HTR-8/SVneo (cell line): ENCODE data around the gene CDH8.
"Not testable (repeated sequence)": the region's sequence is repeated elsewhere in the genome, so short reads cannot be mapped to it uniquely, and the experiment has no call there.

Source experiments
- DNase-seq: peaks from one replicate; pipeline ENCODE4 v3.0.0; 2011; ENCODE audit warnings: low spot score, mixed read lengths; ENCODE audit not compliant: insufficient read length
- FAIRE-seq: peaks from 2 replicates; lab custom pipeline; 2011; peaks lifted over from hg19 to GRCh38; lab: Jason Lieb, UNC

The CDH8 gene

DNA sequence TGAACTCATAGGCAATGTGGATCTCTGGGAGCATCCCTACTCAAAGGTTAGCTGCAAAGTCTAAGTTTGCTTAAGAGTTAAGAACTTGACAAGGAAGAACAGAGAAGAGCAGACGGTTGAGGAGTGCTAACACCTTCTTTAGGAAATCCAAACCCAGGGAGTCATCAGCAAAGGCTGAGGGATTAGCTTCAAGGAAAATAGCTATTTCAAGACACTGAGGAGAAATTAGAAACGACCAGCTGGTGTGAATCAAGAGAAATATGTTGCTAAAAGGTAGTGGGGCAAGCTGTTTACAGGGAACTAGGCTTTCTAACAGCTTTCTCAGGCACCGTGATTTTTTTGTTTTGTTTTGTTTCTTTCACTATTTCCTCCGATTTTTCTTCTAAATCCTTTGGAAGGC is 90.7 kb downstream of the CDH8 start:
- DNase-seq (no peak), FAIRE-seq (no peak)

DNA sequence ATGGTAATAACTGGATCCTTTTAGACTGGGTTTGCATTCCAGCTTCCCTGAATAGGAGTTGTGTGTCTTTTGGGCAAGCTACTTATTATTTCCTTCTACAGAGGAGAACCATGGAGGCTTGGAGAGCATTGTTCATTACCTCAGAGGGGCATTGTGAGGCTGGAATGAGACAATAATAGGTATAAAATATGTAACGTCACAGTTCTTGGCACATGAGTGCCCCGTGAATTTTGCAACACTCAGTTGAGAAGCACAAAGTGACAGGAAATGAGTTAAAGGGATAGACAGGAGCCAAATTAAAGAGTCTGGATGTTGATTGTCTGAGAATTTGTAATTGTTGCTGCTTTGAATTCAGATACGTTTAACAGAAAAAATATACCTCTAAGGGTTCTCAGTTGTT is 92.2 kb downstream of the CDH8 start:
- DNase-seq = no peak
- FAIRE-seq = no peak

DNA sequence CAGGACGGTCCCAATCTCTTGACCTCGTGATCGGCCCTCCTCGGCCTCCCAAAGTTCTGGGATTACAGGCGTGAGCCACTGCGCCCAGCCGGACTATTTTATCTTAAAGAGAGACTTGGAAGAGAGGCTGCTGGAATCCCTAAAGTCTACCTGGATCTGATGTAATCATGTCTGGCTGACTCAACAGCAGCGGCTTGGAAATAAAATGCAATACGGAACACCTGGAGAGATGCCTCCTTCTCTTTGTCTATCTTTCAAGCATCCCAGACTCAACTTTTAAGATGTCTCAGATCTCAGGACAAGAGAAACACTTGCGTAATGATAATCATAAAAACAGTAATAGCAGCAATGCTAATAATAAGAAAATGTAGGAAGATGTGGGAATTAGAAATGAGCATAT is 95.6 kb downstream of the CDH8 start:
- FAIRE-seq = no peak
- no peak for DNase-seq

DNA sequence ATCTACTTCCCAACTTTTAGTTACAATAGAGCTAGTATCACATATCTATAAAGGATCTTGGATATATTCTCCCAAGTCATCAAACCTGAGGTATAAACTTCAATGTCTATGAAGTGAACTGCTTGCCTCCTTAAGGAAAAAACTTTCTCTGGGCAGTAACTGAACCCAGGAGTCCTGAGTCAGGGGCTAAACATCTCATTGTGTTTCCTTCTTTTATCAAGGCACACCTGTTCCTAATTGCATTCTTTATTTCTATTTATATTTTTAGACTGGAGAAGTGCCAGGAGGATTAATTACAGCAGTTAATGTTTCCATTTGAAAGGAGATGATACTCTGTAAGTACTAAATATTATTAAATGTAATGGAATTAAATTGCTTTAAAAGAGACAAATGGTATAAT is 98.6 kb downstream of the CDH8 start:
- no peak for FAIRE-seq
- DNase-seq = no peak

DNA sequence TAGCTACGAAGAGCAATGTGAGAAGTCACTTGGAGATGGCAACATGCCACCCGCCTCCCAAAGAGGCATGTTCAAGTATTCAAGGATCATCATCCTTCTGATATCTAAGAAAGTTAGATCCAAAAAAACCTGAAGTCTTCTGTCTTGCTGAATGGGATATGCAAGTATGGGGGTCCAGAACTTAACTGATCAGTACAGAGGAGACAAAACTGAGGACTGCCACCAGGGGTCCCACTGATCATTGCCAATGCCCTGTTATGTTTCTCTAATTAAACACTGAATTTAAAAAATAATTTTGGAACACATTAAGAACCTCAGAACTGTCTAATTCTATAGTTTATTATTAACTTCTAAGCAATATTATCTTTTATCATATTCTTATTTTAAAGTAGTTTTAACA is 99.7 kb downstream of the CDH8 start:
- FAIRE-seq (no peak), DNase-seq (no peak)

DNA sequence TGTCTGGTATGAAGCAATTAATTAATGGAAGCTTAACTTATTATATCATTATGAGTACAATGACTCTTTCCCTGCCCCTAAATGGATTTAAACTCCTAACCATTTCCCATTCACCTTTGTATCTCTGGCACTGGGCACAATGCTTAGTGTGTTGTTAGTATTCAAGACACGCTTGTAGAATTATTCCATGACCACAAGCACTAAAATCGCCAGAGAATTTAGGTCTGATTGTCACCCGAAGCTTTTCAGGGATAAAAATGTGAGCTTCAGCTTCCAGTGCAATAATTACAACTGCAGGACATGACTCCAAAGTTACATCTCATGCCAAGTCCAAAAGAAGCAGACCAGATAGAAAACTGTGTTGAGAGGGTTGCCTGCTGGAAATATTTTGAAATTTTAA is 101.6 kb downstream of the CDH8 start:
- FAIRE-seq = no peak
- DNase-seq = no peak

DNA sequence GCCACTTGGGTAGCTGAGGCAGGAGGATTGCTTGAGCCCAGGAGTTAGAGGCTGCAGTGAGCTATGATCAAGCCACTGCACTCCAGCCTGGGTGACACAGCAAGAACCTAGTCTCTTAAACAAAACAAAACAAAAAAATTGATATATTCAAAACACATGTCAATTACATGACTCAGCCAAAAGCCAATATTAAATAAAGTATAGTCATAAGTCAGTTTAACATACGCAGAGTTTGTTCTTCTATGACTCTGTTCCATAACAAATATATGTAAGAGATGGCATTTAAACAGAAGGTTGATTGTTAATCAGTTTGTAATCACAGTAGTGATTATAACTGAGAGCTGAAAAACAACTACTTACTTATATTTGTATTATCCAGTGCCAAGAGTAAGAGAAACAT is 106.5 kb downstream of the CDH8 start:
- DNase-seq (no peak), FAIRE-seq (no peak)

DNA sequence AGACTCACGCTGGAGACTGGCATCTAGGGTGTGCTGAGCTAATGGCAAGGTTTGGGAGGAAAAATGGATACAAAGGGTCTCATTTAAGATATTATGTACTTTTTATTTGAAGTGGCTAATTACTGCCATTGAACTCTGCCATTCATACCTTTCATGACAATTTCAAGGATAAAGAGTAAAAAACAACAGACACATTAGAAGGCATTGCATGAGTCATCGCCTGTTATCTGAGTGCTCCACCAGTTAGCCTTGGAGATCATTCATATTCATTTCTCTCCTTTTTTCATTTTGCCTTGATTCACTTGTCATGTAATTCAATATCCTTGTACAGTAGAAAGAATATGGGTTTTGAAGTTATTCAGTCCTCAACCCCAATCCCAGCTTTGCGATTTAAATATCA is 109.5 kb downstream of the CDH8 start:
- DNase-seq = no peak

DNA sequence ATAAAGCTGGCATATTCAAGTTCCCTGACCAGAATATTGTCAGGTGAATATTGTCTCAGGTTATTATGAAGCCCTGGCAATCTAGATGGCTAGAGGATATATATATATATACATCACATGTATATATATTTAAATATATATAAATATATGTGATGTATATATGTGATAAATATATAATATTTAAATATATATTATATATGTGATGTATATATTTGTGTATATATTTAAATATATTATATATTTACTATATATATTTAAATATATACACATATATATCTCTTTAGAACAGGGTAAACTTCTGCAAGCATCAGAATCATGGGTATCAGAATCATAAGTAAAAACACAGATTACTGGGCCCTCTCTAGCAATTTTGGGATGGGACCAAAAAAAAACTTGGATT is 112.6 kb downstream of the CDH8 start:
- DNase-seq (no peak), FAIRE-seq (no peak)

More for the DNA sequence above, 109.5 kb downstream of the CDH8 start:
- FAIRE-seq = no peak

DNA sequence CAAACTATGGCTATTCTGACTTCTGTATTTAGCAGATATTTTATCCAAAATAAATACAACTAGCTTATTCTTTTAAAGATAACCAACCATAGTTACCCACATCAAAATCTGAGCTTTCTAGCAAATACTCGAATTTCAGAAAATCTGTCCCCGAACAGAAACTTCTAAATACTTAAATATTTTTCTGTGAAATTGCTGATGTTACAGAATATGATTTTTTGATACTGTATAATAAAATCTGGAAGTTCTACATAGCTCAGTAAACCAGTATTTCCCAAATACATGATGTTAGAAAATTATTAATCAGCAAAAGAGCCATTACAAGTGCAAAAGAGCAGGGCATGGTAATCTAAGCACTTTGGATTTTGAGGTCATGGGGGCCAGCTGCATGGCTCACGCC is 114.9 kb downstream of the CDH8 start:
- DNase-seq (no peak), FAIRE-seq (no peak)

DNA sequence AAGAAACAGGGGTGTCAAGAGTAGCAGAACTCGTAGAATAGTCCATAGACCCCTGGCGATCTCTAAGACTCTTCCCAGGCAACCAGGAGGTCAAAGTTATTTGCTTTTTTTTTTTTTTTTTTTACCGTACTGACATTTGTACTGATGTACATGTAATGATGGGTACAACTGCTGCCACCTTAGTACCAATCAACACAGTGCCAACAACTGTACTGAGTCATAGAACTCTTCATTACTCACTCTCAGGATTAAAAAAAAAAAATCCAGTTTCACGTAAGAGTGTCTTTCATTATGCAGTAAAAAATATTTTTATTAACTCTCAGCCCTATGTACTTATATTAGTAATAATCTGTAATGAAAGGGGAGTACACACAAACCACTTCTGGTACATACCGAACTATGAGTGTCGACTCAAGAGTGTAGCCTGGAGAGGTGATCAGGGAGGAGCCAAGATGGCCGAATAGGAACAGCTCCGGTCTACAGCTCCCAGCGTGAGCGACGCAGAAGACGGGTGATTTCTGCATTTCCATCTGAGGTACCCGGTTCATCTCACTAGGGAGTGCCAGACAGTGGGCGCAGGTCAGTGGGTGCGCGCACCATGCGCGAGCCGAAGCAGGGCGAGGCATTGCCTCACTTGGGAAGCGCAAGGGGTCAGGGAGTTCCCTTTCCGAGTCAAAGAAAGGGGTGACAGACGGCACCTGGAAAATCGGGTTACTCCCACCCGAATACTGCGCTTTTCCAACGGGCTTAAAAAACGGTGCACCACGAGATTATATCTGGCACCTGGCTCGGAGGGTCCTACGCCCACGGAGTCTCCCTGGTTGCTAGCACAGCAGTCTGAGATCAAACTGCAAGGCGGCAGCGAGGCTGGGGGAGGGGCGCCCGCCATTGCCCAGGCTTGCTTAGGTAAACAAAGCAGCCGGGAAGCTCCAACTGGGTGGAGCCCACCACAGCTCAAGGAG is 118.1 kb downstream of the CDH8 start:
- DNase-seq, FAIRE-seq: not testable (repeated sequence)

DNA sequence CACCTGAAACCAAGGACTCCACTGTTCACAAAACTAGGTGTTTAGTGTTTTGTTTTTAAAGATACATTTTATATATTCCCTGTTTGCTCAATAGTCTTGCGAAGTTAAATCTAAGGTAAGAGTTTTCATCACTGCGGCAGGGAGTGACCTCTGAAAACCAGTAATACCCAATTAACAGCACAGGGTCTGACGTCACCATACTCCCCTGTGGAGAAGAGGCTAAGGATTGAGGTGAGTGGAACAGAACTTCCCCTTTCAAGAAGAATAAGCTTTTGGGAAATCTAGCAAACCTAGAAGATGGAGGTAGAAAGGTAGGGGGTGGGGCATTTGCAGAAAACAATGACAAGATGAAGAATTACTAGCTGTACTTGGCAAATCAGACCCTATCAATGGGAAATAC is 120.7 kb downstream of the CDH8 start:
- no peak for FAIRE-seq
- DNase-seq = no peak

DNA sequence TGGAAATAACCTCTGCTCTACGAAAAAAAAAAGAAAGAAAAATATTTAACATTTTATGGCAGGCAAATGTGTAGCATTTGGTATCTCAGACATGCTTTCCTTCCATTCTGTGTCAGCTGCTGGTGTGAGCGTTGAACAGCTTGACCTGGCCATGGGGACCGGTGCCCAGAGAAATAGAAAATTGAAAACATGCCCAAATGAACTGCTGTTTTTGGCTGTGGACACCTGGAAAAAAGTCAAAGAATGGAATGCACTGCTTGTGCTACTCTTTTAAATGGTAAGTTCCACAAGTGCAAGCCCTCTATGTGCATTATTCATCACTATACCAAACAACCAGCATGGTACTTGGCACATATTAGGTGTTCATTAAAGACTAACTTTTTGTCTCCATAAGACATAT is 127.2 kb downstream of the CDH8 start:
- FAIRE-seq = no peak
- DNase-seq = no peak

DNA sequence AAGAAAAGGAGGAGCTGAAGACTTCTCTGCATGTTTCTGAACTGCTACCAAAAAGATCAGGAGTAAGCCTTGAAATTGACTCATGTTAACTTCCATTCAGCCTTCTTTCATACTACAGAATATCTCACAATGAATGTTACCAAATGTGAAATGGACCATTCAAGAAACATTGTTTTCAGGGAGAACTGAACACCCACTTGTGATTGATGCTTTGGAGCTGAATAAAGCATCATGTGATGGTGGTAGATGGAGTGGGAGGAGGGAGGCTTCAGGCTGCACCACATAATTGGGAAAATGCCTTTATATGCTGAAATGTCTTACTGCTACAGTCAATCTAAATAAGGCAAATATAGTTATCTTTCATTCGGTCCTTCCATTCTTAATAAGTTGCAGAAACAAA is 127.8 kb downstream of the CDH8 start:
- DNase-seq (no peak), FAIRE-seq (no peak)

DNA sequence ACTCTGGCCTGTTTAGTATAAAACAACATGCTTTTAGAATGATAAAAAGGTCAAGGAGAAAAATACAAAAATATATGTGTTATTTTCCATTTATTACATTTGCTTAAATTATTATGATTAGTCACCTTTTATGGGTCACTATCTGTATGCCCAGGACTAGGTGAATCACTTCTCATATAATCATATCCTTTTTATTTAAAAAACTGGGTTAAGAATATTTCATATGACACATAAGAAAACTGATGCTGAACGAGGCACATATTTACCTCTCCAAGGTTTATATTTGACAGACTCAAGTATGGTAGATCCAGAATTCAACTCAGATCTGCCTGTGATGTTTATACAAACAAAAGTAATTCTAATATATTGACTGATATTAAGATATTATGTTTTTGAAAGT is 134.5 kb downstream of the CDH8 start:
- FAIRE-seq (no peak), DNase-seq (no peak)

DNA sequence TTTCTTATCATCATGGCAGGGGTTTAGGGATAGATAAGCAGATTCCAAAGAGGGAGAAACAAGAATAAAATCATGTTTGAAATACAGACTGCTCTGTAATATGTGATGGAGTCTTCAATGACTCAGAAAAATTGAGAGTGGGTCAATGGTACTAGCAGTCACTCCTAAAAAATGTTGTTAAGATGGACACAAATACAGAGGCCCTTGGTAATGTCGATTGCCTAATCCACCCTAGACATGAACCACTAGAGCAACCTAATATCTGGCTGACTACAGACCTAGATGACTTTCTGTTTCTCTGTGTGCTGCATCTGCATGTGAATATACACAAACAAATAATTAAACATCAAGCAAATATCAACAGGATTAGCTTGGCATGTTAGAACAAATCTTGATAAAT is 135.8 kb downstream of the CDH8 start:
- no peak for DNase-seq
- no peak for FAIRE-seq

DNA sequence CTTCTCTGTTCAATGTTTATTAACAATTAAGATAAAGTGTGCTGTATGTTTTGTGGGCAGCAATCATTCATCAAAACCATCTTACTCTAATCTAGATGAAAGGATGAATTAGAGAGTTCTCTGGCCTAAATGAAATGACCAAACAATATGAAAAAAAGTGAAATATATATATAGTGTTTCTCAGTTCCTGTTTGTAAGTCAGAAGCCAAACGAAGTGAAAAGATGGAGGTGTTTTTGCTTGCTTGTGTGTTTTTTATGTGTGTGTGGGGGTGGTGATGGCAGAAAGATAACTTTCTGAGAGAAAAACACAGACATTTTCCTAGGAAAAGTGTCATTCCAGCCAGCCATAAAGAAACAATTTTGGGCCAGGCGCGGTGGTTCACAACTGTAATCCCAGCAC is 138.6 kb downstream of the CDH8 start:
- DNase-seq (no peak), FAIRE-seq (no peak)

DNA sequence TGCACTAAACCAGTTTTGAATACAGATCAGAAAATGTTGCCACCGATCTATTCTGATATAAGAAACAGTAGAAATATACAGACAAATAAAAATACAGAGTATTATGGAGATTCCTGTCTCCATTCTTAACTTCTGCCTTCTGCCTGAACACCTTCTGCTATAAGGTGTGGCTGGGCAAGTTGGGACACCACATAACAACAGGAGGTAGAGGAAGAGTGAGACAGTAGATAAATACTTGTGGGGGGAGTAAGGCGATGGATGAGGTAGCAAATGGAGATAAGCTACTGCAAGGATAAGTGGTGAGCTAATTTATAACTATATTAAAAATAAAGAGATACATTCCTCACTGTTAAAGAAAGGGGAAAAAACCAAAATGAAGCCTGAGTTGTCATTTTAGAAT is 143.7 kb downstream of the CDH8 start:
- no peak for DNase-seq

DNA sequence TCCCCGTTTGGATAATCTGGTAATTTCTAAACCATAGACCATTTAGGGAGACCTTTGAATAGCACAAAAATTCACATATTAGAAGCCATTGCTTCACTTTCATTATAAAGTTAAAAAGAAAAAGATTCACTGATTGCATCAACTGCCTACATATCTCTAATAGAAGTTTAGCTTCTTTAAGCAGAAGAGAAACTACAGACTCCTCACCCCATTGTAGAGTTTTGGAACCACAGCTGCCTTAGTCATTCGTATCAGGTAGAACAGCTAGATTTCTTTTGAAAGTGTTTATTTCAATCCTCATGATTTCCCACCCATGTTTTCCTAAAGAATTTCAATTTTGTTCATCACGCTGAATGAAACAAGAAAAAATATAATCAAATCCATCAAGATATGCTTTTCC is 144.8 kb downstream of the CDH8 start:
- no peak for DNase-seq
- FAIRE-seq = no peak

More for the DNA sequence above, 143.7 kb downstream of the CDH8 start:
- FAIRE-seq = no peak

DNA sequence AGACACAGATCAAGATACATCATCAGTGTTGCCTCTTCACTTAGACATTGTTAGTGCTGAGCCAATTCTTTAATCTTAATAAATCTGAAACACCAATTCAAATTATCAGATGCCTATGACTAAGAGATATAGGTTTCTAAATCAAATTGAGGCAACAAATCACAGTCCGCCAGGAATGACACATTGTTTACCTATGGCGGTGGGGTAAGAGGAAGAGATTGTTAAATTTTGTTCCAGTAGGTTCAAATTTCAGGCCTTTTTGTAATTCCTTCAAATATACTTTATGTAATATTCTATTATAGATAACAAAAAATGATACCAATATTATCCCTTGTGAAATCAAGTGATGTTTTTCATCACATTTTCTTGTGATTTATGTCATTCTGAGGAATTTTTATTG is 145.9 kb downstream of the CDH8 start:
- DNase-seq = no peak

DNA sequence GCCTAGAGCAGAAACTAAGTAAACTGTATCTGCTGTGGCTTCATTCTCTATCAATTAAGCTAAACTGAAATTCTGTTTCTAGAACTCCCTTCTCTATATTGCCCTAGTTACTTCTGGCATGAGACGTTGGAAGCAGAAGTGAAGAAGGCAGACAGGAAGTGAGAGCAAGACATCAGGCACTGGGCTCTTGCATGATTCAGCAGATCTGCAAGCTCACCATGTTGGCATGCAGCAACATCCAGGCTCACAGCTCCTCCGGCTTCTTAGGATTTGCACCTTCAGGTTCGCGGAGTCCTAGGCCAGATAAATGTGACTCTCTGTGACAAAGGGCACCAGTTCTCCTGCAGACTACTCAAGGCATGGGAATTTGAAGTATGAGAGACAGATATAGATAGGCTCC is 148.3 kb downstream of the CDH8 start:
- DNase-seq = no peak
- FAIRE-seq = no peak

More for the DNA sequence above, 145.9 kb downstream of the CDH8 start:
- FAIRE-seq = no peak

DNA sequence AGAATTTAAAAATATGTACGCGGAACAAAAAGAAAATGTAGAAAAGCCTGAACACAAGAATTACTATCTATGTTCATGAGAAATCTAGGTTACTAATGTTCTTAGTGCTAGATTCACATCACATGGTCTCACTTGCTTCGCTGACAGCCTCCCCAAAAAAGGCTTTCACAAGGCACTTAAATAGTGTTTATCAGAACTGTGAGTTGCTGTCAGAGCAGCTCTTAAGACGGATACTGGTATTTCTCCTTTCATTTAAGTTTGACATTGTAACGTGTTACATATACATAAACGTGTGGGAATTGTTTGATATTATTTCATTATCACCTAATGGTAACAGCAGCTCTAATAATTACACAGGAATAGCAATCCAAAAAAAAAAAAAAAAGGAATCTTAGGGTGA is 150.9 kb downstream of the CDH8 start:
- FAIRE-seq = no peak
- DNase-seq = no peak
